Right ventricle myocardium inferior (tissue), 1 donor: ENCODE measurements around the gene CLRN3. TPM values are rescaled to one million over a fixed set of nuclear protein-coding genes. Genes with fewer than 3 reads are reported as not detected.

Experiments used
- ATAC-seq: fragments of 200-7000 bp; cut with Tn5 transposase; one replicate; pipeline ENCODE4 v1.9.1; 2020; ENCODE audit warnings: mild to moderate bottlenecking, moderate library complexity
- DNase-seq: peaks from one replicate; pipeline ENCODE4 v3.0.0; 2021; ENCODE audit errors: missing footprints
- intact Hi-C: fragments of 100-400 bp; cut with DNase I; formaldehyde crosslinking; loops from one replicate; pipeline ENCODE4 v1.11.0; 2022
- total RNA-seq: library from RNA; stranded (reverse); fragmentation: NEBNext Ultra II Directional; extraction: Animal tissue kit (Norgen Biotek cat#: 25700); gene quantifications from one replicate; pipeline ENCODE4 v1.2.1, GENCODE V29; 2021
- donor health status: DM: no; HTN: yes; CAD: no; lungs with severe emphysema.

The CLRN3 gene
- total RNA-seq, 1 donor from 2014 or later: not detected

DNA sequence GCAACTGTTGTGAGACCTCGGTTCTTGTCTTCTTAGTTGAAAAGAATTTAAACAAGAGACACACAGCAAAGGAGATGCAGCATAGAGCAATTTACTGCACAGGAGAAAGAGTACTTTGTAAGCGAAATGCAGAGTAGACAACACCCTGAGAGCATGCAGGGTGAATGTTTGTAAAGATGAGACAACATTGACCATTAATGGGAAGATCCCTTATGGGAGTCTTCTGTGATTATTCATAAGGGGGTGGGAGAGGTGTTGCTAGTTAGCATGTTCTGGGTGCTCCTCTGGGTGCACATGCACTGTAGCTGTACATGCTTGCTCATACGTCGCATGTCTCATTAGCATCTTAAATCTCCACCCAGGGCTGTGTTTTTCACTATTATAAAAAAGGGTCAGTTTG, 62.3 kb downstream of the CLRN3 start:
- intact Hi-C loops: no loop called here
- DNase-seq: no peak
- no peak for ATAC-seq

Other genes starting within 250 kb of the CLRN3 start
- gene FOXI2, start 155.8 kb downstream of the CLRN3 start, total RNA-seq: not detected
- 17.4 TPM for gene PTPRE, start 14.2 kb upstream of the CLRN3 start, total RNA-seq
- gene MKI67, start 233.5 kb upstream of the CLRN3 start, total RNA-seq: 2.1 TPM